Neural cell (in vitro differentiated cells): ENCODE measurements around the gene UQCC2. TPM values are rescaled to one million over a fixed set of nuclear protein-coding genes. Genes with fewer than 3 reads are reported as not detected.

Experiments used
- H2AFZ ChIP-seq: fragments of 200-600, 300-800 bp; sonication (generic), shearing (Covaris generic); 2 replicates; pipeline ENCODE4 v1.6.0; 2014; ENCODE audit warnings: low read depth, mild to moderate bottlenecking, antibody characterized with exemption, low read length, moderate library complexity
- H3F3A ChIP-seq: fragments of 200-600 bp; shearing (Covaris generic); 2 replicates; pipeline ENCODE4 v1.6.1; 2016; ENCODE audit warnings: mild to moderate bottlenecking, moderate library complexity, mixed read lengths, antibody characterized with exemption, low read length; ENCODE audit not compliant: insufficient read depth, poor library complexity, severe bottlenecking
- H3K27ac ChIP-seq: fragments of 200-600, 300-800 bp; sonication (generic), shearing (Covaris generic); 2 replicates; pipeline ENCODE4 v1.5.1; 2014; ENCODE audit warnings: mild to moderate bottlenecking, low read length, moderate library complexity
- H3K27me3 ChIP-seq: fragments of 300-800, 200-600 bp; sonication (generic), shearing (Covaris generic); 2 replicates; pipeline ENCODE4 v1.6.0; 2014; ENCODE audit warnings: mild to moderate bottlenecking, low read depth, low read length, moderate library complexity; ENCODE audit not compliant: insufficient read depth
- H3K36me3 ChIP-seq: fragments of 300-800, 200-600 bp; sonication (generic), shearing (Covaris generic); 2 replicates; pipeline ENCODE4 v1.5.1; 2014; ENCODE audit warnings: mild to moderate bottlenecking, antibody characterized with exemption, low read length, moderate library complexity; ENCODE audit not compliant: insufficient read depth
- H3K4me2 ChIP-seq: fragments of 300-800, 200-600 bp; sonication (generic), shearing (Covaris generic); 2 replicates; pipeline ENCODE4 v1.6.0; 2014; ENCODE audit warnings: mild to moderate bottlenecking, low read length
- H3K4me3 ChIP-seq: fragments of 300-800, 200-600 bp; sonication (generic), shearing (Covaris generic); 2 replicates; pipeline ENCODE4 v1.5.1; 2014; ENCODE audit warnings: mild to moderate bottlenecking, low read length, moderate library complexity
- H3K79me2 ChIP-seq: fragments of 200-600 bp; shearing (Covaris generic); replicated peaks from 2 replicates; pipeline ENCODE4 v1.6.0; 2014; ENCODE audit warnings: mild to moderate bottlenecking, low read length, moderate library complexity; ENCODE audit not compliant: insufficient read depth
- H3K9ac ChIP-seq: fragments of 300-800, 200-600 bp; sonication (generic), shearing (Covaris generic); 2 replicates; pipeline ENCODE4 v1.6.1; 2016; ENCODE audit warnings: mild to moderate bottlenecking, low read length, mixed read lengths
- H3K9me2 ChIP-seq: fragments of 200-600 bp; shearing (Covaris generic); 2 replicates; pipeline ENCODE4 v1.6.1; 2016; ENCODE audit warnings: mild to moderate bottlenecking, low read length, mixed read lengths; ENCODE audit not compliant: insufficient read depth
- H3K9me3 ChIP-seq: fragments of 200-600, 300-800 bp; sonication (generic), shearing (Covaris generic); 2 replicates; pipeline ENCODE4 v1.6.1; 2016; ENCODE audit warnings: mild to moderate bottlenecking, mixed run types, low read length, moderate library complexity, mixed read lengths
- H4K20me1 ChIP-seq: fragments of 200-600 bp; shearing (Covaris generic); 2 replicates; pipeline ENCODE4 v1.6.1; 2016; ENCODE audit warnings: mild to moderate bottlenecking, mixed run types; ENCODE audit not compliant: insufficient read depth
- EP300 ChIP-seq: fragments of 450-650 bp; conservative IDR thresholded peaks from 2 replicates; pipeline ENCODE4 v1.6.1; 2014; ENCODE audit warnings: antibody characterized with exemption, mild to moderate bottlenecking, moderate library complexity; ENCODE audit not compliant: poor library complexity, severe bottlenecking
- EZH2 ChIP-seq: fragments of 200-600, 300-800 bp; shearing (Covaris generic), sonication (generic); IDR thresholded peaks from 2 replicates; pipeline ENCODE4 v1.6.1; 2014; ENCODE audit warnings: antibody characterized with exemption, low read length, borderline replicate concordance, mild to moderate bottlenecking; ENCODE audit not compliant: insufficient read depth, poor library complexity, severe bottlenecking
- MXI1 ChIP-seq: fragments of 450-650 bp; conservative IDR thresholded peaks from 2 replicates; pipeline ENCODE4 v1.6.1; 2014; ENCODE audit warnings: antibody characterized with exemption, mild to moderate bottlenecking; ENCODE audit not compliant: poor library complexity, severe bottlenecking
- POLR2AphosphoS5 ChIP-seq: IDR thresholded peaks from 2 replicates; pipeline ENCODE4 v1.6.1; 2012
- RAD21 ChIP-seq: fragments of 450-650 bp; conservative IDR thresholded peaks from 2 replicates; pipeline ENCODE4 v1.6.1; 2014; ENCODE audit warnings: antibody characterized with exemption, mild to moderate bottlenecking, moderate library complexity
- SMC3 ChIP-seq: fragments of 450-650 bp; conservative IDR thresholded peaks from 2 replicates; pipeline ENCODE4 v1.6.1; 2014; ENCODE audit warnings: antibody characterized with exemption, mild to moderate bottlenecking, moderate library complexity; ENCODE audit not compliant: poor library complexity
- TAF1 ChIP-seq: IDR thresholded peaks from 2 replicates; pipeline ENCODE4 v1.6.1; 2012; ENCODE audit warnings: low read depth
- polyA plus RNA-seq: library from polyadenylated mRNA; depleted of rRNA; stranded (reverse); fragments of >200 nt; gene quantifications from 2 replicates; pipeline ENCODE4 v1.2.3, GENCODE V29; 2014
- TF ChIP-seq, protein P1 (sequence below): IDR thresholded peaks from 2 replicates; pipeline ENCODE4 v1.6.1; 2012; ENCODE audit warnings: borderline replicate concordance
- TF ChIP-seq, protein P2 (sequence below): fragments of 450-650 bp; IDR thresholded peaks from 2 replicates; pipeline ENCODE4 v1.5.1; 2014; ENCODE audit warnings: antibody characterized with exemption, mild to moderate bottlenecking, moderate library complexity; ENCODE audit not compliant: poor library complexity, severe bottlenecking

The UQCC2 gene
- polyA plus RNA-seq, 1 donor from 2014 or later: 123 TPM

DNA sequence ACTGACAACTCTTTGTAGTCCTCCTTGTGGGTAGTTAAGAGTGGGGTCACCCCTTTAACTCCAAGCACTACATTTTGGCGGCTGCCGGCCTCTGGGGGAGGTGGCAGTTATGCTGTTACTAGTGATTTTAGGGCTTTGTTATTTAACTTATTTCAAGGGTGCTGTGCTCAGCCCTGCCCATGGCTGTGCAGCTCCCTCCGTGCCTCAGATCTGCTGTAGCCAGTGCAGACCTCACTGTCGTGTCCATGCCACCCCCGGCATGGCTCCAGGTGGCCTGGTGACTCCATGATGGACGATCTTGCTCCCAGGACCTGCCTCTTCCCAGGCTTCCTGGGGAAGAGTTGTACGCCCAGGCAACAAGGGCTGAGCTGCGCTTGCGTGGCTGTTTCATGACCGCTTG, 15.4 kb downstream of the UQCC2 start:
- H3K4me3 ChIP-seq: no peak overlapping the region
- H3K9ac ChIP-seq: no peak overlapping the region
- TF ChIP-seq EZH2 (no peak), RAD21 (no peak), POLR2AphosphoS5 (no peak), MXI1 (no peak), TAF1 (no peak), SMC3 (no peak), EP300 (no peak)
- TF ChIP-seq, protein P1, sequence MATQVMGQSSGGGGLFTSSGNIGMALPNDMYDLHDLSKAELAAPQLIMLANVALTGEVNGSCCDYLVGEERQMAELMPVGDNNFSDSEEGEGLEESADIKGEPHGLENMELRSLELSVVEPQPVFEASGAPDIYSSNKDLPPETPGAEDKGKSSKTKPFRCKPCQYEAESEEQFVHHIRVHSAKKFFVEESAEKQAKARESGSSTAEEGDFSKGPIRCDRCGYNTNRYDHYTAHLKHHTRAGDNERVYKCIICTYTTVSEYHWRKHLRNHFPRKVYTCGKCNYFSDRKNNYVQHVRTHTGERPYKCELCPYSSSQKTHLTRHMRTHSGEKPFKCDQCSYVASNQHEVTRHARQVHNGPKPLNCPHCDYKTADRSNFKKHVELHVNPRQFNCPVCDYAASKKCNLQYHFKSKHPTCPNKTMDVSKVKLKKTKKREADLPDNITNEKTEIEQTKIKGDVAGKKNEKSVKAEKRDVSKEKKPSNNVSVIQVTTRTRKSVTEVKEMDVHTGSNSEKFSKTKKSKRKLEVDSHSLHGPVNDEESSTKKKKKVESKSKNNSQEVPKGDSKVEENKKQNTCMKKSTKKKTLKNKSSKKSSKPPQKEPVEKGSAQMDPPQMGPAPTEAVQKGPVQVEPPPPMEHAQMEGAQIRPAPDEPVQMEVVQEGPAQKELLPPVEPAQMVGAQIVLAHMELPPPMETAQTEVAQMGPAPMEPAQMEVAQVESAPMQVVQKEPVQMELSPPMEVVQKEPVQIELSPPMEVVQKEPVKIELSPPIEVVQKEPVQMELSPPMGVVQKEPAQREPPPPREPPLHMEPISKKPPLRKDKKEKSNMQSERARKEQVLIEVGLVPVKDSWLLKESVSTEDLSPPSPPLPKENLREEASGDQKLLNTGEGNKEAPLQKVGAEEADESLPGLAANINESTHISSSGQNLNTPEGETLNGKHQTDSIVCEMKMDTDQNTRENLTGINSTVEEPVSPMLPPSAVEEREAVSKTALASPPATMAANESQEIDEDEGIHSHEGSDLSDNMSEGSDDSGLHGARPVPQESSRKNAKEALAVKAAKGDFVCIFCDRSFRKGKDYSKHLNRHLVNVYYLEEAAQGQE: no peak
- TF ChIP-seq, protein P2, sequence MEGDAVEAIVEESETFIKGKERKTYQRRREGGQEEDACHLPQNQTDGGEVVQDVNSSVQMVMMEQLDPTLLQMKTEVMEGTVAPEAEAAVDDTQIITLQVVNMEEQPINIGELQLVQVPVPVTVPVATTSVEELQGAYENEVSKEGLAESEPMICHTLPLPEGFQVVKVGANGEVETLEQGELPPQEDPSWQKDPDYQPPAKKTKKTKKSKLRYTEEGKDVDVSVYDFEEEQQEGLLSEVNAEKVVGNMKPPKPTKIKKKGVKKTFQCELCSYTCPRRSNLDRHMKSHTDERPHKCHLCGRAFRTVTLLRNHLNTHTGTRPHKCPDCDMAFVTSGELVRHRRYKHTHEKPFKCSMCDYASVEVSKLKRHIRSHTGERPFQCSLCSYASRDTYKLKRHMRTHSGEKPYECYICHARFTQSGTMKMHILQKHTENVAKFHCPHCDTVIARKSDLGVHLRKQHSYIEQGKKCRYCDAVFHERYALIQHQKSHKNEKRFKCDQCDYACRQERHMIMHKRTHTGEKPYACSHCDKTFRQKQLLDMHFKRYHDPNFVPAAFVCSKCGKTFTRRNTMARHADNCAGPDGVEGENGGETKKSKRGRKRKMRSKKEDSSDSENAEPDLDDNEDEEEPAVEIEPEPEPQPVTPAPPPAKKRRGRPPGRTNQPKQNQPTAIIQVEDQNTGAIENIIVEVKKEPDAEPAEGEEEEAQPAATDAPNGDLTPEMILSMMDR: no peak
- no peaks in the 10 kb centered on the region for H3F3A ChIP-seq
- H3K9me3 ChIP-seq: no peaks in the 10 kb centered on the region
- H3K4me2 ChIP-seq: no peak overlapping the region
- no peak overlapping the region for H3K27ac ChIP-seq
- H3K9me2 ChIP-seq: no peaks in the 10 kb centered on the region
- no peaks in the 10 kb centered on the region for H3K36me3 ChIP-seq
- no peak overlapping the region for H2AFZ ChIP-seq
- H3K79me2 ChIP-seq: no peaks in the 10 kb centered on the region
- H3K27me3 ChIP-seq: no peaks in the 10 kb centered on the region
- no peaks in the 10 kb centered on the region for H4K20me1 ChIP-seq

GRCh38 chr6:33695451-33695887, 16.0 kb downstream of the UQCC2 start:
- no peak overlapping the region for H3K4me3 ChIP-seq
- no peaks in the 10 kb centered on the region for H3K27me3 ChIP-seq
- H3K79me2 ChIP-seq: no peaks in the 10 kb centered on the region
- no peak overlapping the region for H2AFZ ChIP-seq
- H3K36me3 ChIP-seq: no peaks in the 10 kb centered on the region
- H3K4me2 ChIP-seq: no peak overlapping the region
- H4K20me1 ChIP-seq: no peaks in the 10 kb centered on the region
- H3K9me2 ChIP-seq: no peaks in the 10 kb centered on the region
- TF ChIP-seq POLR2AphosphoS5: no peak
- TF ChIP-seq, protein P2: no peak
- TF ChIP-seq, protein P1: no peak
- no peak for TF ChIP-seq SMC3
- TF ChIP-seq MXI1: no peak
- TF ChIP-seq EP300: no peak
- TF ChIP-seq RAD21: no peak
- no peak for TF ChIP-seq TAF1
- TF ChIP-seq EZH2: no peak
- H3K9me3 ChIP-seq: no peaks in the 10 kb centered on the region
- no peak overlapping the region for H3K27ac ChIP-seq
- H3F3A ChIP-seq: no peaks in the 10 kb centered on the region
- no peak overlapping the region for H3K9ac ChIP-seq
